ENCODE data around the gene SGF29.
"Not testable (repeated sequence)": the region's sequence is repeated elsewhere in the genome, so short reads cannot be mapped to it uniquely, and the experiment has no call there.

The SGF29 gene

GRCh38 chr16:28566233-28566925 is 12.7 kb downstream of the SGF29 start:
- not testable (repeated sequence) for DNase-seq (ENCODE audit: low read depth)

GRCh38 chr16:28567292-28567691 is 13.6 kb downstream of the SGF29 start:
- no peak for DNase-seq (ENCODE audit: low read depth)

GRCh38 chr16:28569021-28569420 is 15.3 kb downstream of the SGF29 start:
- DNase-seq (ENCODE audit: low read depth) = no peak

- DNase-seq (ENCODE audit: low read depth) = no peak
These were observed 16.4 kb downstream of the SGF29 start for GRCh38 chr16:28569968-28570752.

- no peak for DNase-seq (ENCODE audit: low read depth)
These were observed 19.2 kb downstream of the SGF29 start for GRCh38 chr16:28572696-28573510.

- DNase-seq (ENCODE audit: low read depth) = no peak
These were observed 20.3 kb downstream of the SGF29 start for GRCh38 chr16:28573738-28574718.

- DNase-seq (ENCODE audit: low read depth) = no peak
These were observed 21.2 kb downstream of the SGF29 start for GRCh38 chr16:28574925-28575324.

GRCh38 chr16:28575446-28576109 is 21.9 kb downstream of the SGF29 start:
- DNase-seq (ENCODE audit: low read depth) = no peak

GRCh38 chr16:28580726-28581315 is 27.1 kb downstream of the SGF29 start:
- DNase-seq (ENCODE audit: low read depth) = no peak

- DNase-seq (ENCODE audit: low read depth) = no peak
These were observed 32.0 kb downstream of the SGF29 start for GRCh38 chr16:28585674-28586073.

- no peak for DNase-seq (ENCODE audit: low read depth)
These were observed 32.7 kb downstream of the SGF29 start for GRCh38 chr16:28586466-28586865.

GRCh38 chr16:28587386-28587785 is 33.7 kb downstream of the SGF29 start:
- DNase-seq (ENCODE audit: low read depth) = no peak

GRCh38 chr16:28589069-28589468 is 35.3 kb downstream of the SGF29 start:
- DNase-seq (ENCODE audit: low read depth) = no peak

- no peak for DNase-seq (ENCODE audit: low read depth)
These were observed 36.2 kb downstream of the SGF29 start for GRCh38 chr16:28589930-28590329.

- no peak for DNase-seq (ENCODE audit: low read depth)
These were observed 36.9 kb downstream of the SGF29 start for GRCh38 chr16:28590384-28591340.

- DNase-seq (ENCODE audit: low read depth) = no peak
These were observed 37.6 kb downstream of the SGF29 start for GRCh38 chr16:28591355-28591754.

GRCh38 chr16:28592511-28592910 is 38.8 kb downstream of the SGF29 start:
- DNase-seq (ENCODE audit: low read depth) = no peak

GRCh38 chr16:28592979-28593553 is 39.3 kb downstream of the SGF29 start:
- DNase-seq (ENCODE audit: low read depth) = no peak

GRCh38 chr16:28595451-28595850 is 41.7 kb downstream of the SGF29 start:
- not testable (repeated sequence) for DNase-seq (ENCODE audit: low read depth)

Measured in GM04504 (cell line).